Loucy (cell line): ENCODE results near the gene FABP7.

Experiments used
- CTCF ChIP-seq: fragments of 200-600 bp; sonication (generic); conservative IDR thresholded peaks from 2 replicates; pipeline ENCODE4 v1.5.1; 2014; ENCODE audit warnings: mild to moderate bottlenecking, antibody characterized with exemption, low read length
- EZH2phosphoT487 ChIP-seq: fragments of 200-600 bp; IDR thresholded peaks from 2 replicates; pipeline ENCODE4 v1.6.1; 2018; ENCODE audit warnings: antibody characterized with exemption, mild to moderate bottlenecking, moderate library complexity, borderline replicate concordance

- no peak for TF ChIP-seq CTCF
- TF ChIP-seq EZH2phosphoT487 = no peak
These were observed 2.2 kb downstream of the FABP7 start for GRCh38 chr6:122781716-122782115.
